Posterior cingulate gyrus (tissue), 11 donors: ENCODE measurements around the gene DRAP1.

Source experiments
- DNase-seq, 10 donors: peaks; one replicate each; pipeline versions ENCODE4 v3.0.0 to v3.0.0-alpha.2; 2020 to 2021; ENCODE audit warnings: mixed read lengths in 3 of 10
- intact Hi-C: fragments of 100-400 bp; cut with DNase I; formaldehyde crosslinking; loops from one replicate; pipeline ENCODE4 v1.15.1; 2023

DRAP1 gene

GRCh38 chr11:65885808-65886536 lies 33.3 kb upstream of the DRAP1 start:
- peak in 2 of 10 donors; percentile 21 to 69 for DNase-seq
- intact Hi-C loops: loop anchor here (2.0 kb wide), 1 partner anchor 103 kb away; no protein-coding TSS in a partner anchor

GRCh38 chr11:65886826-65887722 lies 32.2 kb upstream of the DRAP1 start:
- peak in 2 of 10 donors; percentile 43 to 53 for DNase-seq
- intact Hi-C loops: no loop called here

- intact Hi-C loops: loop anchor here (2.0 kb wide), 1 partner anchor 31 kb away; the partner anchor contains the start of genes C11orf68 and DRAP1
- peak in 2 of 10 donors; percentile 90 to 92 for DNase-seq
Observed at GRCh38 chr11:65887723-65888162, 31.5 kb upstream of the DRAP1 start.

- DNase-seq: peak; percentile 96 to 99 (median 98)
- intact Hi-C loops: loop anchor here (2.0 kb wide), 1 partner anchor 31 kb away; the partner anchor contains the start of genes C11orf68 and DRAP1
Observed at GRCh38 chr11:65888163-65888814, 30.9 kb upstream of the DRAP1 start, which contains the start of gene FIBP. FIBP (minus strand) TSS chr11:65888471; CDS start chr11:65888418, 53 bp downstream.

- DNase-seq: peak; percentile 96 to 100 (median 99)
- intact Hi-C loops: loop anchor here (2.0 to 5.0 kb wide), 2 partner anchors 32 to 72 kb away; partner anchors contain the start of genes CFL1 and SART1
Observed at GRCh38 chr11:65890324-65891218, 28.7 kb upstream of the DRAP1 start, which contains the start of gene CCDC85B. CCDC85B (plus strand) TSS chr11:65890673; CDS start chr11:65890784, 111 bp downstream.

- peak in 2 of 10 donors; percentile 76 to 83 for DNase-seq
Observed at GRCh38 chr11:65891219-65892136, 27.7 kb upstream of the DRAP1 start.

GRCh38 chr11:65892137-65892540 lies 27.1 kb upstream of the DRAP1 start:
- peak in 2 of 10 donors; percentile 62 to 82 for DNase-seq
- intact Hi-C loops: loop anchor here (1.0 to 5.0 kb wide), 2 partner anchors 28 to 70 kb away; partner anchors contain the start of gene SART1

More at GRCh38 chr11:65891219-65892136, 27.7 kb upstream of the DRAP1 start:
- intact Hi-C loops: loop anchor here (1.0 to 5.0 kb wide), 3 partner anchors 29 to 71 kb away; partner anchors contain the start of genes CFL1 and SART1

GRCh38 chr11:65892661-65893317 lies 26.4 kb upstream of the DRAP1 start:
- peak in 2 of 10 donors; percentile 75 to 81 for DNase-seq
- intact Hi-C loops: loop anchor here (1.0 to 5.0 kb wide), 2 partner anchors 28 to 70 kb away; partner anchors contain the start of gene SART1

GRCh38 chr11:65894034-65894591 lies 25.1 kb upstream of the DRAP1 start:
- DNase-seq: peak in 1 of 10 donors; percentile 62
- intact Hi-C loops: loop anchor here (5.0 kb wide), 1 partner anchor 68 kb away; the partner anchor contains the start of gene SART1

GRCh38 chr11:65895482-65895981 lies 23.7 kb upstream of the DRAP1 start:
- intact Hi-C loops: no loop called here

GRCh38 chr11:65896034-65896999 lies 22.9 kb upstream of the DRAP1 start:
- DNase-seq: peak in 2 of 10 donors; percentile 25 to 48
- intact Hi-C loops: no loop called here

More at GRCh38 chr11:65895482-65895981, 23.7 kb upstream of the DRAP1 start:
- peak in 2 of 10 donors; percentile 16 to 28 for DNase-seq

- no peak for DNase-seq
- intact Hi-C loops: no loop called here
Observed at GRCh38 chr11:65897020-65897471, 22.2 kb upstream of the DRAP1 start.

GRCh38 chr11:65898656-65899355 lies 20.4 kb upstream of the DRAP1 start:
- intact Hi-C loops: no loop called here
- DNase-seq: peak in 1 of 10 donors; percentile 12

- peak in 2 of 10 donors; percentile 73 to 78 for DNase-seq
- intact Hi-C loops: no loop called here
Observed at GRCh38 chr11:65899356-65900124, 19.7 kb upstream of the DRAP1 start.
